DND-41 (cell line): Measurements from ENCODE around the gene CSRP2.

ENCODE experiments used
- EZH2 ChIP-seq: IDR thresholded peaks from 3 replicates; pipeline ENCODE4 v1.6.1; 2012; ENCODE audit warnings: borderline replicate concordance, low read depth, mild to moderate bottlenecking, moderate library complexity, low read length, inconsistent platforms; ENCODE audit not compliant: severe bottlenecking
- TF ChIP-seq, protein P1 (sequence below): IDR thresholded peaks from 2 replicates; pipeline ENCODE4 v1.5.1; 2012; ENCODE audit warnings: borderline replicate concordance, low read length, moderate library complexity, mild to moderate bottlenecking; ENCODE audit not compliant: poor library complexity, severe bottlenecking; ENCODE audit errors: extremely low read depth

DNA sequence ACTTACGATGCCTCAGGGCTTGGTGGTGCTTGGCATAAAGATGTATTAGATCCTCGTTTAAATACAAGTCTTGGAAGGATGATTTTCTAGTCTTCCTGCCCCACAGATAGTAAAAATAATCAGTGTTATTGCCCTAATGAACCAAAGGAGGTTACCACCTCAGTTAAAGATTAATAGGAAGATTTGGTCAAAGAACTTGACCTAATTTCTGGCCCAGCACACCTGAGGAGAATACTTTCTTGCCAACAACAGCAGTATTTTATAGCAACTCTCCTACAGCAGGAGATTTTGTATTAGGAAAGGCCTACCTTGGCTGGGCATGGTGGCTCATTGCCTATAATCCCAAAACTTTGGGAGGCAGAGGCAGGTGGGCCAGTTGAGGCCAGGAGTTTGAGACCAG lies 31.6 kb downstream of the CSRP2 start:
- TF ChIP-seq, protein P1, sequence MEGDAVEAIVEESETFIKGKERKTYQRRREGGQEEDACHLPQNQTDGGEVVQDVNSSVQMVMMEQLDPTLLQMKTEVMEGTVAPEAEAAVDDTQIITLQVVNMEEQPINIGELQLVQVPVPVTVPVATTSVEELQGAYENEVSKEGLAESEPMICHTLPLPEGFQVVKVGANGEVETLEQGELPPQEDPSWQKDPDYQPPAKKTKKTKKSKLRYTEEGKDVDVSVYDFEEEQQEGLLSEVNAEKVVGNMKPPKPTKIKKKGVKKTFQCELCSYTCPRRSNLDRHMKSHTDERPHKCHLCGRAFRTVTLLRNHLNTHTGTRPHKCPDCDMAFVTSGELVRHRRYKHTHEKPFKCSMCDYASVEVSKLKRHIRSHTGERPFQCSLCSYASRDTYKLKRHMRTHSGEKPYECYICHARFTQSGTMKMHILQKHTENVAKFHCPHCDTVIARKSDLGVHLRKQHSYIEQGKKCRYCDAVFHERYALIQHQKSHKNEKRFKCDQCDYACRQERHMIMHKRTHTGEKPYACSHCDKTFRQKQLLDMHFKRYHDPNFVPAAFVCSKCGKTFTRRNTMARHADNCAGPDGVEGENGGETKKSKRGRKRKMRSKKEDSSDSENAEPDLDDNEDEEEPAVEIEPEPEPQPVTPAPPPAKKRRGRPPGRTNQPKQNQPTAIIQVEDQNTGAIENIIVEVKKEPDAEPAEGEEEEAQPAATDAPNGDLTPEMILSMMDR: no peak
- TF ChIP-seq EZH2: no peak
